SK-N-SH (cell line): Measurements from ENCODE around the gene NOXA1.
"Not testable (repeated sequence)": the region's sequence is repeated elsewhere in the genome, so short reads cannot be mapped to it uniquely, and the experiment has no call there.

Experiments used
- EZH2phosphoT487 ChIP-seq: fragments of 200-600 bp; sonication (generic); IDR thresholded peaks from 2 replicates; pipeline ENCODE4 v1.6.1; 2017; ENCODE audit warnings: low read depth, mixed run types, mild to moderate bottlenecking, antibody characterized with exemption, moderate library complexity, borderline replicate concordance
- GABPA ChIP-seq: IDR thresholded peaks from 2 replicates; pipeline ENCODE4 v1.4.0; 2012; ENCODE audit warnings: low read depth, mild to moderate bottlenecking
- PBX3 ChIP-seq: IDR thresholded peaks from 2 replicates; pipeline ENCODE4; 2012
- POLR2AphosphoS5 ChIP-seq: IDR thresholded peaks from 2 replicates; pipeline ENCODE4 v1.6.1; 2012; ENCODE audit warnings: low read depth, low read length
- RAD21 ChIP-seq: IDR thresholded peaks from 2 replicates; pipeline ENCODE4 v1.6.1; 2012; ENCODE audit warnings: mild to moderate bottlenecking, low read length
- RCOR1 ChIP-seq: fragments of 150-350 bp; IDR thresholded peaks from 2 replicates; pipeline ENCODE4 v1.6.1; 2017; ENCODE audit warnings: antibody characterized with exemption, low read length
- RFX5 ChIP-seq: IDR thresholded peaks from 2 replicates; pipeline ENCODE4 v1.6.1; 2012; ENCODE audit warnings: mild to moderate bottlenecking, improper control_type of control experiment, low read length
- RXRA ChIP-seq: IDR thresholded peaks from 2 replicates; pipeline ENCODE4 v1.4.0; 2012; ENCODE audit warnings: low read depth, mild to moderate bottlenecking, borderline replicate concordance
- SMC3 ChIP-seq: IDR thresholded peaks from 2 replicates; pipeline ENCODE4 v1.6.1; 2012; ENCODE audit warnings: low read depth, low read length, improper control_type of control experiment
- TAF1 ChIP-seq: IDR thresholded peaks from 2 replicates; pipeline ENCODE4 v1.6.1; 2012; ENCODE audit warnings: low read depth, mild to moderate bottlenecking, low read length, moderate library complexity, borderline replicate concordance
- TF ChIP-seq, protein P1 (sequence below): fragments of 200-600 bp; sonication (generic); IDR thresholded peaks from 2 replicates; pipeline ENCODE4 v1.6.1; 2017; ENCODE audit warnings: antibody characterized with exemption, mild to moderate bottlenecking, moderate library complexity

- not testable (repeated sequence) for TF ChIP-seq SMC3, RAD21, EZH2phosphoT487, GABPA, RFX5, POLR2AphosphoS5, RCOR1, PBX3, TAF1, RXRA
- TF ChIP-seq, protein P1, sequence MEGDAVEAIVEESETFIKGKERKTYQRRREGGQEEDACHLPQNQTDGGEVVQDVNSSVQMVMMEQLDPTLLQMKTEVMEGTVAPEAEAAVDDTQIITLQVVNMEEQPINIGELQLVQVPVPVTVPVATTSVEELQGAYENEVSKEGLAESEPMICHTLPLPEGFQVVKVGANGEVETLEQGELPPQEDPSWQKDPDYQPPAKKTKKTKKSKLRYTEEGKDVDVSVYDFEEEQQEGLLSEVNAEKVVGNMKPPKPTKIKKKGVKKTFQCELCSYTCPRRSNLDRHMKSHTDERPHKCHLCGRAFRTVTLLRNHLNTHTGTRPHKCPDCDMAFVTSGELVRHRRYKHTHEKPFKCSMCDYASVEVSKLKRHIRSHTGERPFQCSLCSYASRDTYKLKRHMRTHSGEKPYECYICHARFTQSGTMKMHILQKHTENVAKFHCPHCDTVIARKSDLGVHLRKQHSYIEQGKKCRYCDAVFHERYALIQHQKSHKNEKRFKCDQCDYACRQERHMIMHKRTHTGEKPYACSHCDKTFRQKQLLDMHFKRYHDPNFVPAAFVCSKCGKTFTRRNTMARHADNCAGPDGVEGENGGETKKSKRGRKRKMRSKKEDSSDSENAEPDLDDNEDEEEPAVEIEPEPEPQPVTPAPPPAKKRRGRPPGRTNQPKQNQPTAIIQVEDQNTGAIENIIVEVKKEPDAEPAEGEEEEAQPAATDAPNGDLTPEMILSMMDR, result not testable (repeated sequence)
Measured at GRCh38 chr9:137378688-137379410, 44.3 kb upstream of the NOXA1 start.
